HepG2 (cell line): Measurements from ENCODE around the gene FGFR3. TPM values are rescaled to one million over a fixed set of nuclear protein-coding genes. Genes with fewer than 3 reads are reported as not detected.

Experiments
- BORCS8-MEF2B ChIP-seq: sonication (generic); formaldehyde crosslinking; IDR thresholded peaks from 2 replicates; pipeline ENCODE4 v1.8.0; 2022; ENCODE audit warnings: mild to moderate bottlenecking, missing genetic modification reagents
- IRF2 ChIP-seq: IDR thresholded peaks from 2 replicates; pipeline ENCODE4 v1.6.1; 2018; ENCODE audit warnings: missing genetic modification reagents, missing compliant biosample characterization
- NAIF1 ChIP-seq: sonication (generic); formaldehyde crosslinking; IDR thresholded peaks from 2 replicates; pipeline ENCODE4 v1.5.0; 2020; ENCODE audit warnings: mild to moderate bottlenecking, missing genetic modification reagents, borderline replicate concordance
- NFYC ChIP-seq: IDR thresholded peaks from 2 replicates; pipeline ENCODE4 v1.6.1; 2016; ENCODE audit warnings: missing genetic modification reagents, missing compliant biosample characterization
- RBM22 ChIP-seq: fragments of 200-400 bp; formaldehyde crosslinking; optimal IDR thresholded peaks from 2 replicates; pipeline ENCODE3; 2017; ENCODE audit warnings: mild to moderate bottlenecking, low read length, moderate library complexity
- SRF ChIP-seq: IDR thresholded peaks from 2 replicates; pipeline ENCODE4 v1.6.1; 2011; ENCODE audit warnings: mild to moderate bottlenecking, low read depth, low read length, moderate library complexity
- YY1 ChIP-seq: IDR thresholded peaks from 2 replicates; pipeline ENCODE4 v1.6.1; 2011; ENCODE audit warnings: low read length, low read depth, moderate library complexity, mild to moderate bottlenecking; ENCODE audit not compliant: insufficient read depth, insufficient replicate concordance
- ZBTB21 ChIP-seq: sonication (generic); formaldehyde crosslinking; IDR thresholded peaks from 2 replicates; pipeline ENCODE4 v1.4.0; 2020; ENCODE audit warnings: missing genetic modification reagents
- ZFY ChIP-seq: sonication (generic); formaldehyde crosslinking; IDR thresholded peaks from 2 replicates; pipeline ENCODE4 v1.4.0; 2020; ENCODE audit warnings: missing genetic modification reagents
- ZNF3 ChIP-seq: IDR thresholded peaks from 2 replicates; pipeline ENCODE4 v1.7.0; 2017; ENCODE audit warnings: inconsistent platforms
- ZNF354B ChIP-seq: sonication (generic); formaldehyde crosslinking; IDR thresholded peaks from 2 replicates; pipeline ENCODE4 v1.8.0; 2022; ENCODE audit warnings: mild to moderate bottlenecking, missing genetic modification reagents
- ZNF431 ChIP-seq: sonication (generic); formaldehyde crosslinking; IDR thresholded peaks from 2 replicates; pipeline ENCODE4 v1.9.0; 2022; ENCODE audit warnings: missing genetic modification reagents, low read depth, mild to moderate bottlenecking, borderline replicate concordance
- ZNF564 ChIP-seq: sonication (generic); formaldehyde crosslinking; IDR thresholded peaks from 2 replicates; pipeline ENCODE4 v1.8.1; 2023; ENCODE audit warnings: mild to moderate bottlenecking, missing genetic modification reagents
- ZNF766 ChIP-seq: sonication (generic); formaldehyde crosslinking; IDR thresholded peaks from 2 replicates; pipeline ENCODE4 v1.5.0; 2020; ENCODE audit warnings: missing genetic modification reagents, borderline replicate concordance
- ZNF850 ChIP-seq: sonication (generic); formaldehyde crosslinking; conservative IDR thresholded peaks from 2 replicates; pipeline ENCODE4 v1.9.0; 2021; ENCODE audit warnings: mild to moderate bottlenecking, missing genetic modification reagents
- polyA plus RNA-seq, 8 experiments: library from polyadenylated mRNA; depleted of rRNA in 3 of 8; stranded (reverse) in 7 of 8; unstranded in 1 of 8; fragments of >200 nt; fragmentation: Illumina TruSeq in 4 of 8; extraction: Trizol in 4 of 8; gene quantifications; 2 replicates each; pipeline versions ENCODE4 v1.2.1 to v1.2.3, GENCODE V29; 2011 to 2016; ENCODE audit warnings: low read depth in 4 of 8, missing spikeins in 1 of 8, mixed read lengths in 1 of 8; ENCODE audit not compliant: insufficient read depth in 1 of 8
- total RNA-seq, 5 experiments: library from RNA; depleted of rRNA; stranded (reverse); fragments of >200 nt; fragmentation: Illumina TruSeq; extraction: Trizol; gene quantifications; 2 replicates each; pipeline ENCODE4 v1.2.3, GENCODE V29; 2016; ENCODE audit warnings: low read depth in 1 of 5
- TF ChIP-seq, protein P1 (sequence below): sonication (generic); formaldehyde crosslinking; IDR thresholded peaks from 2 replicates; pipeline ENCODE4 v1.5.1; 2020; ENCODE audit warnings: missing genetic modification reagents, mild to moderate bottlenecking, borderline replicate concordance
- TF ChIP-seq, protein P2 (sequence below): IDR thresholded peaks from 2 replicates; pipeline ENCODE4 v1.6.1; 2016; ENCODE audit warnings: missing compliant biosample characterization, missing genetic modification reagents, borderline replicate concordance
- TF ChIP-seq, protein P3 (sequence below): sonication (generic); formaldehyde crosslinking; IDR thresholded peaks from 2 replicates; pipeline ENCODE4 v1.4.0; 2020; ENCODE audit warnings: mild to moderate bottlenecking, low read depth, missing genetic modification reagents
- TF ChIP-seq, protein P4 (sequence below): sonication (generic); formaldehyde crosslinking; IDR thresholded peaks from 2 replicates; pipeline ENCODE4 v1.5.0; 2020; ENCODE audit warnings: missing genetic modification reagents, mild to moderate bottlenecking, borderline replicate concordance

FGFR3 gene
- total and polyA plus RNA-seq, 2 of the 13 experiments (the other 11 are each of a cell fraction or from before 2014, with no cell fraction given) = 103 to 109 TPM

DNA sequence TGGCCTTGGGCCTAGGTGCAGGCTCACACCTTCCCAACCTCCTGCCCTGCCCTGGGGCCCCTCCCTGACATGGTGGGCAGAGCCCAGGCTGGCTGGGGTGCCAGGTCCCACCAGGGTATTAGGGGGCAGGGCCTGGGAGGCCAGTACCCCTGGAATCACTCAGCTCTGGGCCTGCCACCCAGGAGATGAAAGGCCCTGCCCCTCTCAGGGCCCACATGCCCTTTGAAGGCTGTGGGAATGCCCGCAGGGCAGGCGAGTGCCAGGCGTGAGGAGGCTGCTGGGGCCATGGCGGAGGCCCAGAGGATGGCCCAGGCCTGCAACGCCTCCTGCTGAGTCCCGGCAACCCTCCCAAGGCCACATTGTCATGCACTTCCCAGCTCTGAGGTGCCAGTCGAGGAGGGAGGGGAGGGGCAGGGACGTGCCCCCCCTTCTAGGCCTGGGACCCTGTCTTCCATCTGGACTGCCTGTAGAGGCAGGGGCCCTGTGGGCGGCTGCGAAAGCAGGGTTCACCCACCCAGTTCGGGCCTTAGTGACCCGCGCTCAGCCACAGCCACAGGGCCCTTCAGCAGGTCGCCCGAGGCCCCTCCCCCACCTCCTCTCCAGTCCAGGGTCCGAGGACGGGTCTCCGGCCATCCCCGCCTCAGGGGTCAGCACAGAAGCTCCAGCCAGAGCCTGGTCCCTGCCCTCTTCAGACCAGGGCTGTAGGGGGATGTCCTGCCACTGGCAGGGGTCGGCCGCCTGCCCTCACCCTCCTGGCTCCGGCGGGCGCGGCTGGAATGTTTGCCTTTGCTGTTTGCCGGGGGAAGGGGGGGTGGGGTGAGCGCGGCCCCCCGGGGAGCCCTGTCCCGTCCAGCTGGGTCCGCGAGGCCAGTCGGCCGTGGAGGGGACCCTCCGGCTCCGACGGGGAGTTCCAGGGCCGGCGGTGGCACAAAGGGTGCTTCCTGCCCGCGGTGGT lies 26.7 kb upstream of the FGFR3 start (continued):
- TF ChIP-seq, protein P1, sequence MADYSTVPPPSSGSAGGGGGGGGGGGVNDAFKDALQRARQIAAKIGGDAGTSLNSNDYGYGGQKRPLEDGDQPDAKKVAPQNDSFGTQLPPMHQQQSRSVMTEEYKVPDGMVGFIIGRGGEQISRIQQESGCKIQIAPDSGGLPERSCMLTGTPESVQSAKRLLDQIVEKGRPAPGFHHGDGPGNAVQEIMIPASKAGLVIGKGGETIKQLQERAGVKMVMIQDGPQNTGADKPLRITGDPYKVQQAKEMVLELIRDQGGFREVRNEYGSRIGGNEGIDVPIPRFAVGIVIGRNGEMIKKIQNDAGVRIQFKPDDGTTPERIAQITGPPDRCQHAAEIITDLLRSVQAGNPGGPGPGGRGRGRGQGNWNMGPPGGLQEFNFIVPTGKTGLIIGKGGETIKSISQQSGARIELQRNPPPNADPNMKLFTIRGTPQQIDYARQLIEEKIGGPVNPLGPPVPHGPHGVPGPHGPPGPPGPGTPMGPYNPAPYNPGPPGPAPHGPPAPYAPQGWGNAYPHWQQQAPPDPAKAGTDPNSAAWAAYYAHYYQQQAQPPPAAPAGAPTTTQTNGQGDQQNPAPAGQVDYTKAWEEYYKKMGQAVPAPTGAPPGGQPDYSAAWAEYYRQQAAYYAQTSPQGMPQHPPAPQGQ (CRISPR knock-in tag) = no peak; the same call in 1 of the 2 replicates
- TF ChIP-seq BORCS8-MEF2B (CRISPR knock-in tag) (peak; percentile 59; the same call in 1 of the 2 replicates), YY1 (peak; percentile 4), ZNF431 (CRISPR knock-in tag) (peak; percentile 59; the same call in 1 of the 2 replicates), ZNF766 (peak; percentile 58; the same call in 1 of the 2 replicates), ZNF3 (CRISPR knock-in tag) (no peak), ZNF564 (peak; percentile 43; the same call in 1 of the 2 replicates), RBM22 (peak; percentile 49), SRF (no peak), ZFY (CRISPR knock-in tag) (peak; percentile 89), NFYC (CRISPR knock-in tag) (no peak), NAIF1 (CRISPR knock-in tag) (no peak), ZBTB21 (CRISPR knock-in tag) (no peak), ZNF850 (CRISPR knock-in tag) (no peak), ZNF354B (CRISPR knock-in tag) (no peak), IRF2 (CRISPR knock-in tag) (no peak)
- TF ChIP-seq, protein P2, sequence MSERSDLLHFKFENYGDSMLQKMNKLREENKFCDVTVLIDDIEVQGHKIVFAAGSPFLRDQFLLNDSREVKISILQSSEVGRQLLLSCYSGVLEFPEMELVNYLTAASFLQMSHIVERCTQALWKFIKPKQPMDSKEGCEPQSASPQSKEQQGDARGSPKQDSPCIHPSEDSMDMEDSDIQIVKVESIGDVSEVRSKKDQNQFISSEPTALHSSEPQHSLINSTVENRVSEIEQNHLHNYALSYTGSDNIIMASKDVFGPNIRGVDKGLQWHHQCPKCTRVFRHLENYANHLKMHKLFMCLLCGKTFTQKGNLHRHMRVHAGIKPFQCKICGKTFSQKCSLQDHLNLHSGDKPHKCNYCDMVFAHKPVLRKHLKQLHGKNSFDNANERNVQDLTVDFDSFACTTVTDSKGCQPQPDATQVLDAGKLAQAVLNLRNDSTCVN (CRISPR knock-in tag) = no peak
- TF ChIP-seq, protein P3, sequence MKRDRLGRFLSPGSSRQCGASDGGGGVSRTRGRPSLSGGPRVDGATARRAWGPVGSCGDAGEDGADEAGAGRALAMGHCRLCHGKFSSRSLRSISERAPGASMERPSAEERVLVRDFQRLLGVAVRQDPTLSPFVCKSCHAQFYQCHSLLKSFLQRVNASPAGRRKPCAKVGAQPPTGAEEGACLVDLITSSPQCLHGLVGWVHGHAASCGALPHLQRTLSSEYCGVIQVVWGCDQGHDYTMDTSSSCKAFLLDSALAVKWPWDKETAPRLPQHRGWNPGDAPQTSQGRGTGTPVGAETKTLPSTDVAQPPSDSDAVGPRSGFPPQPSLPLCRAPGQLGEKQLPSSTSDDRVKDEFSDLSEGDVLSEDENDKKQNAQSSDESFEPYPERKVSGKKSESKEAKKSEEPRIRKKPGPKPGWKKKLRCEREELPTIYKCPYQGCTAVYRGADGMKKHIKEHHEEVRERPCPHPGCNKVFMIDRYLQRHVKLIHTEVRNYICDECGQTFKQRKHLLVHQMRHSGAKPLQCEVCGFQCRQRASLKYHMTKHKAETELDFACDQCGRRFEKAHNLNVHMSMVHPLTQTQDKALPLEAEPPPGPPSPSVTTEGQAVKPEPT (CRISPR knock-in tag) = no peak
- TF ChIP-seq, protein P4, sequence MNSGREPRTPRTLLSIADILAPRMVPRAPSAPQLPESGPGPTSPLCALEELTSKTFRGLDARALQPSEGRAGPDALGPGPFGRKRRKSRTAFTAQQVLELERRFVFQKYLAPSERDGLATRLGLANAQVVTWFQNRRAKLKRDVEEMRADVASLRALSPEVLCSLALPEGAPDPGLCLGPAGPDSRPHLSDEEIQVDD (CRISPR knock-in tag) = no peak
